ENCODE results near the gene KIAA0232.

Gene KIAA0232

GRCh38 chr4:6925357-6925836 is 142.9 kb downstream of the KIAA0232 start:
- no peak for DNase-seq

DNA sequence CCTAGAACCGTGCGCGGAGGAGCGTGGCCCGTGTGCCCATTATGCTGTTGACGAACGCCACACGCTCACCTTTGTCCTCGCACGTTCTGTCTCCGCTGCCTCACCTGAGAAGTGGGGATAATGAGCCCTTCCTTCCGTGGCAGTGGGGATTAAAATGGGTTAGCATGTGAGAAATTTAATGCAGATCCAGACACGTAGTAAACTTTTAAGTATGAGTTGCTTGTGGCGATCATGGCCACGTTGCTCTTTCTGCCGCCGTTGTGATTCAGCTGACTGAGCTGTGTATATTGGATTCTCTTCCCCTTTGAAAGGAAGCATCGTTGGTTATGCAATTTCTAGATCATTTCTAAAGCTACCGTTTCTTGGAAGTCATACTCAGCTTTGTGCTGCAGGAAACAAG is 143.6 kb downstream of the KIAA0232 start:
- DNase-seq = no peak

DNA sequence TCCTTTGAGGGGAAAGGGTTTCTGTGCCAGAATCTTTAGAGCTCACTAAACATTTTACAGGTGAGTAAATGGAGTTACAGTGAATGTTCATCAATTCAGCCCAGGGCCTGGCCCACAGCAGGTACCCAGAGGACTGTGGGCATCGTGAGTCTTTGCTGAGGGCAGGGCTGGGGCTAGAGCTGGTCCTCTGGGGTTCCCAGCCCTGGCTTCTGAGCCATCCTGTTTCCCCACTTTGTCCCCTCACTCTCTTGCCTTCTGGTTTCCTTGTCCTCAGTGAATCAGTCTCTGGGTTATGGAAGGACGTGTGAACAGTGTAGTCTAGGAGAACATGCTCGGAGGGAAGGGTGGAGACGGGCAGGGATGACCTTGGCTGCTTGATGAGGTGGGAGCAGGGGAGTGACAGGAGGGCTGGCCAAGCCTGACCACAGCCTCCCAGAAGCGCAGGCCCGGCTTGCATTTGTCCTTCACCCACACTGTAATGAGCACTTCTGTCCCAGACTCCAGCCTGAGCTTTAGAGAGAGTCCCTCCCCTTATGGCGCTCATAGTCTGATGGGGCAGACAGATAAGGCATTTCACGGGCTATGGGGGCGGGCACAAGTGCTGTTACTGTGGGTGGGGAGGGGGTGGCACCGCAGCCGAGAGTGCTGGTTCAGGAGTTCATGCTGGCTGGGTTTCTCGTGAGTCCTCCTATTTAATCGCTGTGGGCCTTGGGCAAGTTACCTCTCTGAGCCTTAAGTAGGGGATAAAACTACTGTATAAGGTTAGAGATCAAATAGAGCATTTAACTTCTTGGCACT is 144.4 kb downstream of the KIAA0232 start:
- peak; percentile 62 for DNase-seq

- DNase-seq = no peak
Observed at GRCh38 chr4:6928081-6928480, 145.6 kb downstream of the KIAA0232 start.

DNA sequence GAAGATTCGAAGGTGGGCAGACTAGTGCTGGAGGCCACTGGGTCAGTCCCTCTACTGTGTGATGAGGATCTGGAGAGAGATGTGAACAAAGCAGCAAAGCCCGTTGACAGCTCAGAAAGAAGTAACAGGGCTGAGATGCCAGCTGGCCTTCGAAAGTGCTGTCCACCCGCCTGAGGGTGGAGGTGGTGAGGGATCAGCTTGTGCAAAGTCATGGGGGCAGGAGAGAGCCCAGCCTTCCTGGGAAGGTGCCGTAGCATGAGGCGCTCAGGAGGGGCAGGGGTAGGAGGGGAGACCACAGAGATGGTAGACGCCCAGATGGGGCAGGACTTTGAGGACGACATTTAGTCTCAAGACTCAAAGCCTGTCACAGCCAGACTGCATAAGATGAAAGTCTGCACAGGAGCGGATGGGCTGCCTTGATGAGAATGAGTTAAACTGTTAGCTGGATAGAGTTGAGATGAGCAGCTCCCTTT is 146.8 kb downstream of the KIAA0232 start:
- no peak for DNase-seq

- DNase-seq = no peak
Observed at GRCh38 chr4:6929812-6930464, 147.4 kb downstream of the KIAA0232 start.

GRCh38 chr4:6932475-6932874 is 149.9 kb downstream of the KIAA0232 start:
- no peak for DNase-seq

- no peak for DNase-seq
Observed at GRCh38 chr4:6932918-6933317, 150.4 kb downstream of the KIAA0232 start.

Measured in activated naive CD4-positive, alpha-beta T cell treated with anti-CD3 and anti-CD28 coated beads, Interleukin-2, amount 50 U/mL, for 16 hours (primary cell).